ENCODE data around the gene ZNRF2.

GRCh38 chr7:30304177-30304884 is 19.9 kb downstream of the ZNRF2 start:
- TF ChIP-seq CTCF (IDR thresholded peaks at IDR 0.05) (no peak), POLR2A (IDR thresholded peaks at IDR 0.05) (no peak)
